ENCODE measurements around the gene CD74.
A peak's percentile ranks its signal among the peaks of the same experiment; 100 is the strongest.

CD74 gene

GRCh38 chr5:150408231-150408943 lies 4.3 kb downstream of the CD74 start:
- peak overlapping the region; percentile 86 for H3K4me3 ChIP-seq (ENCODE audit: low read depth, low read length)
- TF ChIP-seq, protein P1, sequence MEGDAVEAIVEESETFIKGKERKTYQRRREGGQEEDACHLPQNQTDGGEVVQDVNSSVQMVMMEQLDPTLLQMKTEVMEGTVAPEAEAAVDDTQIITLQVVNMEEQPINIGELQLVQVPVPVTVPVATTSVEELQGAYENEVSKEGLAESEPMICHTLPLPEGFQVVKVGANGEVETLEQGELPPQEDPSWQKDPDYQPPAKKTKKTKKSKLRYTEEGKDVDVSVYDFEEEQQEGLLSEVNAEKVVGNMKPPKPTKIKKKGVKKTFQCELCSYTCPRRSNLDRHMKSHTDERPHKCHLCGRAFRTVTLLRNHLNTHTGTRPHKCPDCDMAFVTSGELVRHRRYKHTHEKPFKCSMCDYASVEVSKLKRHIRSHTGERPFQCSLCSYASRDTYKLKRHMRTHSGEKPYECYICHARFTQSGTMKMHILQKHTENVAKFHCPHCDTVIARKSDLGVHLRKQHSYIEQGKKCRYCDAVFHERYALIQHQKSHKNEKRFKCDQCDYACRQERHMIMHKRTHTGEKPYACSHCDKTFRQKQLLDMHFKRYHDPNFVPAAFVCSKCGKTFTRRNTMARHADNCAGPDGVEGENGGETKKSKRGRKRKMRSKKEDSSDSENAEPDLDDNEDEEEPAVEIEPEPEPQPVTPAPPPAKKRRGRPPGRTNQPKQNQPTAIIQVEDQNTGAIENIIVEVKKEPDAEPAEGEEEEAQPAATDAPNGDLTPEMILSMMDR (IDR thresholded peaks at IDR 0.05; ENCODE audit: low read depth, low read length, missing control alignments) = no peak
- DNase-seq (ENCODE audit: low read depth) = no peak

GRCh38 chr5:150407096-150407720 lies 5.5 kb downstream of the CD74 start:
- H3K4me3 ChIP-seq (ENCODE audit: low read depth, low read length) = no peak overlapping the region; the same call in 1 of the 2 replicates
- TF ChIP-seq, protein P1 (IDR thresholded peaks at IDR 0.05; ENCODE audit: low read depth, low read length, missing control alignments) = no peak

DNA sequence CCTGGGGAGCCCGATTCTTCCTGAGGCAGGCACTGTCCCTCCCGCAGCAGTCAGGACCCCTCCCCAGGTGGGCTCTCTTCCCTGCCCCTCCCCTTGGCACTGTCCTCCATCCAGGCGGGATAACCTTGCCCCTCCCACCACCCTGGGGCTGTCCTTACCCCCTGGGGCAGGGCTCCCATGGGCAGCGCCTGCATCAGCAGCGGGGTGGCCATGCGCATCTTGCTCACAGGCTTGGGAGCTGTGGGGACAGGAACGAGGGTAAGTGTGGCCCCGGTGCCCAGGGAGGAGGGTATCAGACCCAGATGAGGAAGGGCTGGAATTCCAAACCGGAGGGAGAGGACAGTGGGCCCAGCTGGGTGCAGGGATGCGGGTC lies 6.0 kb downstream of the CD74 start:
- H3K4me3 ChIP-seq (ENCODE audit: low read depth, low read length) = no peak overlapping the region
- DNase-seq (ENCODE audit: low read depth) = no peak
- TF ChIP-seq, protein P1 (IDR thresholded peaks at IDR 0.05; ENCODE audit: low read depth, low read length, missing control alignments) = no peak

More at GRCh38 chr5:150407096-150407720, 5.5 kb downstream of the CD74 start:
- no peak for DNase-seq (ENCODE audit: low read depth)

DNA sequence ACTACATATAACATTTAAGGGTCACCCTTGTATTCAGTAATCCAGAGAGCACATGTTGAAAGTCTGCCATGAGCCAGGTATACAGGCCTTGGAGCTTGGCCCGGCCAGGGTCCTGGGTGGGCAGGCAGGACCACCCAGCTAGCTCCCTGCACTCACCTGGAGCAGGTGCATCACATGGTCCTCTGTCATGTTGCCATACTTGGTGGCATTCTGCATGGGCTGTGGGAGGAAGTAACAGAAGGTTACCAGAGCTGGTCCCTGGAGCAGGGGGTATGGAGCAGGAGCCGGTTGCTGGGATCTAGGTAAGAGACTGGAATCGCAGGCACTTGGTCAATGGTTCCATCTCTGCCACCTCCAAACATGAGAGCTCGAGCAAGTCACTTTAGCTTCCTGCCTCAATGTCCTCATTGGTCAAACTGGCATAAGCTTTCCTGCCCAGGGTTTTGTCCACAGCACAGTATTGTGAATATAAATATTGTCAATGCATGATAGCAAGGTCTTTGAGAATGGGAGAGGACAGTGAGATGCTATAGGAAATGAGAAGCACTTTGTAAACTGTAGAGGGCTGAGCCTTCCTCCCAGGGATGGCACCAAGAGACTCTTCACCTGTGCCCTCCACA lies 6.5 kb downstream of the CD74 start:
- no peak for DNase-seq (ENCODE audit: low read depth)
- TF ChIP-seq, protein P1 (IDR thresholded peaks at IDR 0.05; ENCODE audit: low read depth, low read length, missing control alignments) = no peak
- no peak overlapping the region for H3K4me3 ChIP-seq (ENCODE audit: low read depth, low read length)

DNA sequence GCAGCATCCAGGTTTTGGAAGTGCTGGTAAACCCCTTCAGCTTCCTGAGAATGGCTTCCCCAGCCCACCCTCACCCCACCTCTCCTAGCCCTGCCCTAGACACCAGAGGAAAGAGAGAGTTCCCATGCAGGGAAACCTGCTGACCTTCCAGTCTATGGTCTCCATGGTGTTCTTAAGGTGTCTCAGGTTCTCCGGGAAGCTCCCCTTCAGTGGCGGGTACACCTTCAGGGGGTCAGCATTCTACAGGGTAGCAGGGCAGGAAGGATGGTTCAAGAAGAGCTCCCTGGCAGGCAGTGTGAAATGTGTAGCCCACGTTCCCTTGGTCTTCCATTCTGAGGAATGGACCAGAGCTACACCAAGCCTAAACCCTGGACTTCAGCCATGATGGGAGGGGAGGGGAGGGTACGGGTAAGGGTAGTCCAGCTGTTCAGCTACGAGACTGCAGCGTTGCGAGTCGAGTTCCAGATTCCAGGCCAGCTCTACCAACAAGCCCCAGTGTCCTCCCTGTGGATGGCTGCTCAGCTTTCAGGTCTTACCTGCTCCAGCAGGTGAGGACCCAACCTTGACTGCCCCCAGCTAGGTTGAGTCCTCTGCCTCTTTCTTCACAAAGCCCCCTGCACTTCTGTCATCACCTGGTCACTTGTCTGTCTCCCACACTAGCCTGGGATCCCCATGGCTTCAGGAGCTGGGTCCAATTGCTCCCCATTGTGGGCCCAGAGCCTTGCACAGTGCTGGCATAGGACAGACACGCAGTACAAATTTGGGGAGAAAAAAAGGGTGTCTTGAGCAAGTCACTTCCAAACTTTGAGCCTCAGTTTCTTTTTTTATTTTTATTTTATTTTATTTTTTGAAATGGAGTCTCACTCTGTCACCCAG lies 7.5 kb downstream of the CD74 start:
- TF ChIP-seq, protein P1 (IDR thresholded peaks at IDR 0.05; ENCODE audit: low read depth, low read length, missing control alignments) = no peak
- no peak overlapping the region for H3K4me3 ChIP-seq (ENCODE audit: low read depth, low read length)
- no peak for DNase-seq (ENCODE audit: low read depth)

DNA sequence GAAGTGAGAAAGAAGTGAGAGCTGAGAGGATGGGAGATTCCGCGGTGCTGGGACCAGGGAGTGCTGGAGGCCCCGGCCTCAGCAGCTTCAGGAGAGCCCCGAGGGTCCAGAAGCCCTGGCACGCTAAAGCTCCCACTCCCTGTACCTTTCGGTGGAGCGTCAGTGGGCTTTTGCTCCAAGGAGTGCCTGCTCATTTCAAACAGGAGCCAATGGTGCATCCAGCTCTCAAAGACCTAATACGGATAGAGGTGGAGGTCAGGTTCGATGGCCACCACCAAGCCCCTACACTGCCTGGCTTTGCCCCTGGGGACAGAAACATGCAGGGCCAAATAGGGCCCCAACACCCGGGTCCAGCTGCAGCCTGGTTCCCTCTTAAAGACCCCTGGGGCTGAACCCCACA lies 8.2 kb downstream of the CD74 start:
- no peak overlapping the region for H3K4me3 ChIP-seq (ENCODE audit: low read depth, low read length)
- DNase-seq (ENCODE audit: low read depth) = no peak
- TF ChIP-seq, protein P1 (IDR thresholded peaks at IDR 0.05; ENCODE audit: low read depth, low read length, missing control alignments) = no peak

All from GM12864 (cell line).